Keratinocyte (primary cell): ENCODE data around the gene SPOP. TPM values are rescaled to one million over a fixed set of nuclear protein-coding genes. Genes with fewer than 3 reads are reported as not detected.

Experiments used
- DNase-seq: peaks from one replicate; pipeline ENCODE4 v3.0.0-alpha.2; 2011; ENCODE audit warnings: low read depth, missing footprints, low spot score
- FAIRE-seq: peaks from 2 replicates; lab custom pipeline; 2011; peaks lifted over from hg19 to GRCh38; lab: Jason Lieb, UNC
- H2AFZ ChIP-seq: 2 replicates; pipeline ENCODE4 v1.6.0; 2012; ENCODE audit warnings: low read length, control low read depth, inconsistent platforms; ENCODE audit not compliant: control insufficient read depth
- H3K27ac ChIP-seq: 2 replicates; pipeline ENCODE4 v1.5.1; 2011; ENCODE audit warnings: low read length; ENCODE audit not compliant: control insufficient read depth, insufficient read depth
- H3K27me3 ChIP-seq: 3 replicates; pipeline ENCODE4 v1.6.0; 2011; ENCODE audit warnings: low read length; ENCODE audit not compliant: control insufficient read depth, insufficient read depth; ENCODE audit errors: extremely low read depth
- H3K36me3 ChIP-seq, 2 experiments: 2 replicates in 1 of 2; 3 replicates in 1 of 2; pipeline ENCODE4 v1.5.1; 2011; ENCODE audit warnings: low read length in 2 of 2, mild to moderate bottlenecking in 1 of 2; ENCODE audit not compliant: control insufficient read depth in 2 of 2, insufficient read depth in 2 of 2; ENCODE audit errors: extremely low read depth in 1 of 2
- H3K4me1 ChIP-seq: 3 replicates; pipeline ENCODE4 v1.5.1; 2011; ENCODE audit warnings: low read length; ENCODE audit not compliant: control insufficient read depth, insufficient read depth; ENCODE audit errors: extremely low read depth
- H3K4me2 ChIP-seq: 3 replicates; pipeline ENCODE4 v1.6.0; 2011; ENCODE audit warnings: low read depth, low read length; ENCODE audit not compliant: control insufficient read depth, insufficient read depth; ENCODE audit errors: extremely low read depth
- H3K4me3 ChIP-seq, 3 experiments: fragments of 200-600 bp in 1 of 3; sonication (generic) in 1 of 3; 2 replicates in 2 of 3; 3 replicates in 1 of 3; pipeline ENCODE4 v1.5.1; 2011 to 2016; ENCODE audit warnings: low read length in 3 of 3, mild to moderate bottlenecking in 3 of 3, control low read depth in 2 of 3, inconsistent platforms in 1 of 3, low read depth in 1 of 3, mixed read lengths in 1 of 3, mixed run types in 1 of 3, moderate library complexity in 1 of 3; ENCODE audit not compliant: control insufficient read depth in 2 of 3, insufficient read depth in 2 of 3; ENCODE audit errors: extremely low read depth in 1 of 3
- H3K79me2 ChIP-seq: 2 replicates; pipeline ENCODE4 v1.6.0; 2012; ENCODE audit warnings: low read length; ENCODE audit not compliant: control insufficient read depth, insufficient read depth
- H3K9ac ChIP-seq: 3 replicates; pipeline ENCODE4 v1.6.0; 2011; ENCODE audit warnings: low read length; ENCODE audit not compliant: control insufficient read depth, insufficient read depth; ENCODE audit errors: extremely low read depth
- H3K9me1 ChIP-seq: 3 replicates; pipeline ENCODE4 v1.6.0; 2011; ENCODE audit warnings: low read length; ENCODE audit not compliant: control insufficient read depth, insufficient read depth; ENCODE audit errors: extremely low read depth
- H3K9me3 ChIP-seq: 2 replicates; pipeline ENCODE4 v1.5.1; 2012; ENCODE audit warnings: low read depth, low read length; ENCODE audit not compliant: control insufficient read depth
- H4K20me1 ChIP-seq: 3 replicates; pipeline ENCODE4 v1.6.0; 2011; ENCODE audit warnings: low read length; ENCODE audit not compliant: control insufficient read depth, insufficient read depth; ENCODE audit errors: extremely low read depth
- CTCF ChIP-seq, 3 experiments: IDR thresholded peaks in 1 of 3; conservative IDR thresholded peaks in 1 of 3; optimal IDR thresholded peaks in 1 of 3; 2 replicates in 2 of 3; 3 replicates in 1 of 3; pipeline versions ENCODE3 to v1.5.1; 2011; ENCODE audit warnings: low read length in 3 of 3, mild to moderate bottlenecking in 3 of 3, moderate library complexity in 2 of 3, control low read depth in 1 of 3, inconsistent platforms in 1 of 3; ENCODE audit not compliant: insufficient read depth in 2 of 3; ENCODE audit errors: extremely low read depth in 1 of 3
- EZH2 ChIP-seq: IDR thresholded peaks from one replicate; pipeline ENCODE4 v1.6.1; 2012; ENCODE audit warnings: inconsistent platforms, mild to moderate bottlenecking, low read length, moderate library complexity
- dilution Hi-C: fragments of 300-500 bp; cut with MboI; formaldehyde crosslinking; loops from one replicate; pipeline ENCODE4 v1.7.0; 2020; ENCODE audit warnings: low sequenced_read_pairs; ENCODE audit not compliant: extremely low pct_ligation_motif_present
- polyA plus RNA-seq, 5 experiments: library from polyadenylated mRNA; depleted of rRNA in 3 of 5; stranded (reverse) in 3 of 5; stranded (forward) in 1 of 5; unstranded in 1 of 5; fragments of >200 nt; gene quantifications; 1 replicate in 1 of 5; 2 replicates in 3 of 5; 3 replicates in 1 of 5; pipeline versions ENCODE4 v1.2.1 to v1.2.3, GENCODE V29; 2011 to 2012; ENCODE audit warnings: missing spikeins in 2 of 5, low read depth in 1 of 5, low replicate concordance in 1 of 5

SPOP gene
- polyA plus RNA-seq, 1 donor (not counting 4 experiments of a cell fraction or from before 2014, with no cell fraction given): 27.5 TPM

DNA sequence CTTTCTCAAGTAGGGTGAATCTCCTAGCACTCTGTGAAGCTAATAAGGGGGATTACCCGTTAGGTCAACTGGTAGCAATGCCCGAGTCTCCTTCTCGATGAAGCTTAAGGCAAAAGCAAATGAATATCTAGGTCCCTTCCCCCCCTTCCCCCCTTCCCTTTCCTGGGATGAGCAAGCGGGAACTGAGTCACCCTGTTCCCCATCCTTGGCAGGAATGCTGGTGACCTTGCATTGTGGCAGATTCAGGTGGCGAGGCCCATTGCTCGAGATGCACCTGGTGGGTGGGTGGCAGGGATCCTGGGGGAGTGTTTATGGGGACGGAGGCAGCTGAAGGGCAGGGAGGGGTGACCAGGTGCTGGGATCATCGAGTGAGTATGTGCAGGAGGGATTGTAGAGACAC is 95.1 kb downstream of the SPOP start:
- DNase-seq (no peak), FAIRE-seq (no peak)
- Histone ChIP-seq H3K27me3 (peaks cover 4% of the 10 kb centered on the region), H3K4me1 (peaks cover 9% of the 10 kb centered on the region), H4K20me1 (no peaks in the 10 kb centered on the region), H3K27ac (no peak overlapping the region), H3K9ac (no peak overlapping the region), H3K9me1 (no peaks in the 10 kb centered on the region), H3K9me3 (no peaks in the 10 kb centered on the region), H2AFZ (no peak overlapping the region), H3K4me2 (no peak overlapping the region), H3K79me2 (no peaks in the 10 kb centered on the region), H3K4me3 (no peak overlapping the region), H3K36me3 (no peaks in the 10 kb centered on the region)
- dilution Hi-C loops: no loop called here
- no peak for TF ChIP-seq EZH2
- TF ChIP-seq CTCF (optimal IDR thresholded peaks at IDR 0.05 in 1 of 3, IDR thresholded peaks at IDR 0.05 in 1 of 3, conservative IDR thresholded peaks at IDR 0.05 in 1 of 3; ENCODE audit: extremely low read depth in 1 of 3, insufficient read depth in 2 of 3, low read length in 3 of 3): no peak

- no peaks in the 10 kb centered on the region for H4K20me1 ChIP-seq
- FAIRE-seq (no peak), DNase-seq (no peak)
- dilution Hi-C loops: no loop called here
- H3K27ac ChIP-seq: no peak overlapping the region
- TF ChIP-seq CTCF (optimal IDR thresholded peaks at IDR 0.05 in 1 of 3, IDR thresholded peaks at IDR 0.05 in 1 of 3, conservative IDR thresholded peaks at IDR 0.05 in 1 of 3; ENCODE audit: extremely low read depth in 1 of 3, insufficient read depth in 2 of 3, low read length in 3 of 3): no peak
- no peak for TF ChIP-seq EZH2
- no peaks in the 10 kb centered on the region for H3K9me3 ChIP-seq
- H3K9me1 ChIP-seq: no peaks in the 10 kb centered on the region
- no peaks in the 10 kb centered on the region for H3K79me2 ChIP-seq
- peaks cover 10% of the 10 kb centered on the region for H3K27me3 ChIP-seq
- no peak overlapping the region for H3K4me2 ChIP-seq
- no peak overlapping the region for H2AFZ ChIP-seq
- H3K4me3 ChIP-seq: no peak overlapping the region
- no peak overlapping the region for H3K9ac ChIP-seq
- H3K4me1 ChIP-seq: peaks cover 9% of the 10 kb centered on the region
- no peaks in the 10 kb centered on the region for H3K36me3 ChIP-seq
These were observed 95.7 kb downstream of the SPOP start for GRCh38 chr17:49582055-49582722.
